Progenitor cell of endocrine pancreas (in vitro differentiated cells): ENCODE data around the gene PTGS1. TPM values are rescaled to one million over a fixed set of nuclear protein-coding genes. Genes with fewer than 3 reads are reported as not detected.

ENCODE experiments used
- DNase-seq: peaks from one replicate; pipeline ENCODE4 v3.0.0; 2021; ENCODE audit warnings: low spot score; ENCODE audit not compliant: unreplicated experiment
- H3K27ac Mint-ChIP-seq: 2 replicates; pipeline ENCODE4 v1.8.0; 2021; ENCODE audit warnings: mild to moderate bottlenecking, moderate library complexity, mixed read lengths
- H3K27me3 Mint-ChIP-seq: 2 replicates; pipeline ENCODE4 v1.8.0; 2021; ENCODE audit warnings: mixed read lengths
- H3K36me3 Mint-ChIP-seq: 2 replicates; pipeline ENCODE4 v1.8.0; 2022; ENCODE audit warnings: mixed read lengths; ENCODE audit not compliant: insufficient read depth
- H3K4me1 Mint-ChIP-seq: 2 replicates; pipeline ENCODE4 v1.8.0; 2021; ENCODE audit warnings: low read depth, mixed read lengths
- H3K4me3 Mint-ChIP-seq: 2 replicates; pipeline ENCODE4 v1.8.0; 2021; ENCODE audit warnings: low read depth, mild to moderate bottlenecking, moderate library complexity, mixed read lengths
- H3K9me3 Mint-ChIP-seq: 2 replicates; pipeline ENCODE4 v1.8.0; 2021; ENCODE audit warnings: low read depth, mixed read lengths
- CTCF ChIP-seq: fragments of 200-600 bp; sonication (generic); IDR thresholded peaks from one replicate; pipeline ENCODE4 v1.5.0; 2021; ENCODE audit warnings: antibody characterized with exemption, mild to moderate bottlenecking; ENCODE audit not compliant: unreplicated experiment
- total RNA-seq: library from RNA; stranded (reverse); gene quantifications from 2 replicates; pipeline ENCODE4 v1.2.1, GENCODE V29; 2021

The PTGS1 gene
- total RNA-seq, 1 donor from 2014 or later = 0.07 TPM

GRCh38 chr9:122347348-122348287 is 23.2 kb upstream of the PTGS1 start:
- Mint-ChIP-seq H3K36me3 (no peaks in the 10 kb centered on the region), H3K9me3 (no peaks in the 10 kb centered on the region), H3K4me1 (no peaks in the 10 kb centered on the region), H3K27me3 (peaks cover 47% of the 10 kb centered on the region), H3K27ac (peak overlapping the region; percentile 69), H3K4me3 (peak overlapping the region; percentile 77)
- TF ChIP-seq CTCF = no peak
- DNase-seq = no peak

- no peaks in the 10 kb centered on the region for H3K4me1 Mint-ChIP-seq
- peaks cover 47% of the 10 kb centered on the region for H3K27me3 Mint-ChIP-seq
- no peak for TF ChIP-seq CTCF
- no peak overlapping the region for H3K27ac Mint-ChIP-seq
- DNase-seq = no peak
- H3K36me3 Mint-ChIP-seq = no peaks in the 10 kb centered on the region
- no peak overlapping the region for H3K4me3 Mint-ChIP-seq
- H3K9me3 Mint-ChIP-seq = no peaks in the 10 kb centered on the region
Measured at GRCh38 chr9:122348288-122348777, 22.5 kb upstream of the PTGS1 start.

DNA sequence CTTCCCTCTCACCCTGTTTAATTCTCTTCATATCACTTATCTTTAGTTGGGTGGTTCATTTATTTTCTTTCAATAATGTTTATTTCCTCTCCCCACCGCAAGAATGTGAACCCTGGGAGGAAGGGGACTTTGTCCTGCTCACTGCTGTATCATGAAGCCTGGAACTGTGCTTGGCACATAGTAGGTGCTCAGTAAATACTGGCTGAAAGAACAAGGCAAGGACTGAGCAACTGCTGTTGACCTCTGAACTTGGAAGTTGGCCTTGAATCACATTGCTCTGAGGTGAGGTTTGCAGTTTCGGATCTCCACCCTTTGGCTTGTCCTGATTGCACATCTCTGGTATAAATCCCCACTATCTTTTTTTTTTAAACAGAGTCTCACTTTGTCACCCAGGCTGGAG is 22.0 kb upstream of the PTGS1 start:
- Mint-ChIP-seq H3K4me3 (peak overlapping the region; percentile 40), H3K27me3 (peaks cover 48% of the 10 kb centered on the region), H3K4me1 (no peaks in the 10 kb centered on the region), H3K36me3 (no peaks in the 10 kb centered on the region), H3K27ac (no peak overlapping the region), H3K9me3 (no peaks in the 10 kb centered on the region)
- no peak for TF ChIP-seq CTCF
- DNase-seq = no peak

GRCh38 chr9:122349201-122349600 is 21.6 kb upstream of the PTGS1 start:
- H3K27ac Mint-ChIP-seq = no peak overlapping the region
- H3K36me3 Mint-ChIP-seq = no peaks in the 10 kb centered on the region

More at GRCh38 chr9:122349201-122349600, 21.6 kb upstream of the PTGS1 start:
- peaks cover 46% of the 10 kb centered on the region for H3K27me3 Mint-ChIP-seq
- DNase-seq = no peak
- no peaks in the 10 kb centered on the region for H3K4me1 Mint-ChIP-seq
- H3K9me3 Mint-ChIP-seq = no peaks in the 10 kb centered on the region
- TF ChIP-seq CTCF = no peak
- no peak overlapping the region for H3K4me3 Mint-ChIP-seq
